LNCAP (cell line): ENCODE measurements around the gene FLAD1.

ENCODE experiments used
- CTCF ChIP-seq: fragments of 450-650 bp; IDR thresholded peaks from 2 replicates; pipeline ENCODE4 v1.5.1; 2017; ENCODE audit warnings: mild to moderate bottlenecking

The FLAD1 gene

GRCh38 chr1:154967331-154967950 lies 15.7 kb upstream of the FLAD1 start:
- TF ChIP-seq CTCF = no peak

DNA sequence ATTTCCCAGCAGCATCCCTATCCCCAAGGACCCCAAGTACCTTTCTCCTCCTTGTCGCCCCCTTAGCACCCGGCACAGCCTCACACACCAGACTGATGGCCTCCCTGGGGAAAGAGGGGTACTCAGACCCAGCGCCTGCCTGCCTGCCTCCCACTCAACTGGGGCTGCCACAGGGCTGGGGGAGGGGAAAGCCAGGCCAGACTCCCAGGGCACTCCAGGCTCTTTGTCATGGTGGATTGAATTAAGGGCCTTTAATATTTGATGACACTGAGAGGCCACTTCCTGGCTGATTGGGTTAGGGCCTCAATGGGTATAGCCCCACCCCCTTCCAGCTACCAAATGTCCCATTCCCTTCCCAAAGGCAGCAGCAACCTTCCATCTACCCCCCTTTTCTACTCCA lies 14.4 kb upstream of the FLAD1 start:
- no peak for TF ChIP-seq CTCF

DNA sequence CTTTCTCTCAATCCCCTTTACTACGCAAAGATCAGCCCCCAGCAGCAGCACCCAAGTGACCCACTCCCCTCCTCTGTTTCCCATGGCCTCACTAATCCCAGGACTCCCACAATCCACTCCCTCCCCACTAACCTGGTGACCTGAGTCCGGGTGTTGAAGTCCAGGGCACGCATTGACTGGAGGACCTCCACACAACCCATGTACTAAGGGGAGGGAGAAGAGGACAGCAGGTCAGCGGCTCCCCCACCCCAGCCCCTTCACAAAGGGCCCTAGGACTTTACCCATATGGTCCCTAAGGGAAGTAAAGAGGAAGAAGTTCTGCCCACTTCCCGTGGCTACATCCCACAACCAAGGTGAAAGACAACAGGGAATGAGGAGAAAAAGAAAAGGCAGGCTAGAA lies 13.9 kb upstream of the FLAD1 start:
- no peak for TF ChIP-seq CTCF

DNA sequence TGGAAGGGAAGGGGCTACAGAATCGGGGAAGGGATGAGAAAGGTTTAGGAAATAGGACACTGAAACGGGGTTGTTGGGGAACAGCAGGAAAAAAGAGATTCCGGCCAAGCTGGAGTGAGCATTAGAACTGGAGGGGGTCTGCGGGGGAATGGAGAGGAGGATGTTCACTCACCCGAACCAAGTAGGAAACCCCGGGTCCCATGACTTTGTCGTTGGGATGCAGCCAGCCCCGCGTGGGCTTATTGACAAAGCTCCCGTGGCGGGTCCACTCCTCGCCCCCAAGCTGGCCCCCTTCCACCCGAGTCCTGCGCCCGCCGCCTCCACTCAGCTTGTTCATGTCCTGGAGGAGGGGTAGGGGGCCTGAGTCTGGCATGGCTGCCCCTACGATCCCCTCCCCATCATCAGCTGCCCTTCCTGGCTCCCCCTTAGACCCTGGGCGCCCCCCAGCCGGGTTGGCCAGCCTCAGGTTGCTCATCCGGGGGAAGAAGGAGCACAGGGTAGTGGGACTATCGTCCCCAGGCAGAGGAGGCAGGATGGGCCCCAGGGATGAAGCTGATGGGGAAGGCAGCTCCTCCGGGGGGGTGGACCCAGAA lies 13.2 kb upstream of the FLAD1 start:
- no peak for TF ChIP-seq CTCF

DNA sequence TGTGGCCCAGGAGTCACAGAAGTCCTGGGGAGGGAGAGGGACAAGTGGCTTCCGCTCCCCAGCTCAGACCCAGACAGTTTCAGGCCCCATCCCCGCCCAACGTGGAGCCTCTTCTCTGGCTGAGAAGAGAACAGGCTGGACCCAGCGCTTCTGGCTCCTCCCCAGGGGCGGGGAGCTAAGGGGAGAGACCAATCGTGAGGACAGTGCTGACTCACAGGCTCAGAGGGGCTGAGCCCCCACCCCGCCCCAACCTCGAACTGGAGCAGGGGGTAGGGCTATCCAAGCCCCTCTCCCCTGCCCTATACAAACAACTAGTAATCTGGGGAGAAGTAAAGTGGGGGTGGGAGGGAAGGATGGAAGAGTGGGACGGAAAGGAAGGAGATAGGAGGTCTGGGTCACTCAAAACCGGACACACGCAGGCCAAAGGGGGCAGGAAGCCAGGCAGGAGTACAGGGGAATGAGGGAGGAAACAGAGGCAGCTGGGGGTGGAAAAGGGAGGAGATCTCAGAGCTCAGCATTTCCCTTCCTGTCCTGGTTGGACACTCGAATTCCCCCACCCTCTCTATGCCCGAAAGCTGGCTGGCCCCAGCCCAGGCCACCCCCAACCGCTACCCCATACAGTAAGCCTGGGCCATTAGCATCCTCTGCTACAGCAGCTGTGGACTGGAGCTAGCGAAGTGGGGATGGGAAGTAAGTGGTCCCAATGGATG lies 12.4 kb upstream of the FLAD1 start, which contains the start of gene SHC1:
SHC1 (minus strand) TSS at position 117 of the 710 bp plus-strand sequence. CDS start 221 bp downstream, outside the sequence.
- TF ChIP-seq CTCF = no peak

GRCh38 chr1:154971341-154971998 lies 11.7 kb upstream of the FLAD1 start:
- no peak for TF ChIP-seq CTCF

- TF ChIP-seq CTCF = no peak
These were observed 11.0 kb upstream of the FLAD1 start for GRCh38 chr1:154972213-154972516.
